Mesendoderm (in vitro differentiated cells): Measurements from ENCODE around the gene CD47.

ENCODE experiments used
- DNase-seq: peaks from one replicate; pipeline ENCODE4 v3.0.0; 2013
- H2AK5ac ChIP-seq: 2 replicates; pipeline ENCODE4 v1.6.1; 2013; ENCODE audit warnings: low read length, inconsistent platforms
- H2BK120ac ChIP-seq: 2 replicates; pipeline ENCODE4 v1.6.1; 2013; ENCODE audit warnings: low read depth, mild to moderate bottlenecking, low read length, moderate library complexity, mixed read lengths
- H2BK15ac ChIP-seq: replicated peaks from 2 replicates; pipeline ENCODE4 v1.6.1; 2013; ENCODE audit warnings: low read depth, mild to moderate bottlenecking, moderate library complexity
- H2BK5ac ChIP-seq: 2 replicates; pipeline ENCODE4 v1.6.1; 2013; ENCODE audit warnings: low read length, inconsistent platforms
- H3K18ac ChIP-seq: 2 replicates; pipeline ENCODE4 v1.6.1; 2013; ENCODE audit warnings: mild to moderate bottlenecking, low read length, mixed read lengths
- H3K23ac ChIP-seq: one replicate; pipeline ENCODE4 v1.6.1; 2013; ENCODE audit warnings: low read length
- H3K27ac ChIP-seq: 2 replicates; pipeline ENCODE4 v1.5.1; 2013; ENCODE audit warnings: low read depth, mild to moderate bottlenecking, inconsistent platforms, low read length, moderate library complexity
- H3K27me3 ChIP-seq: 2 replicates; pipeline ENCODE4 v1.6.1; 2013; ENCODE audit warnings: low read length, control low read depth, mild to moderate bottlenecking, inconsistent platforms; ENCODE audit not compliant: insufficient read depth, poor library complexity
- H3K36me3 ChIP-seq: 2 replicates; pipeline ENCODE4 v1.6.1; 2013; ENCODE audit warnings: low read length, inconsistent platforms; ENCODE audit not compliant: control insufficient read depth, insufficient read depth
- H3K4ac ChIP-seq: one replicate; pipeline ENCODE4 v1.6.1; 2013; ENCODE audit warnings: low read depth, mild to moderate bottlenecking, low read length, moderate library complexity
- H3K4me1 ChIP-seq: 2 replicates; pipeline ENCODE4 v1.6.1; 2013; ENCODE audit warnings: low read depth, low read length, inconsistent platforms; ENCODE audit not compliant: control insufficient read depth
- H3K4me2 ChIP-seq: 2 replicates; pipeline ENCODE4 v1.6.1; 2013; ENCODE audit warnings: low read length
- H3K4me3 ChIP-seq: 2 replicates; pipeline ENCODE4 v1.5.1; 2013; ENCODE audit warnings: mild to moderate bottlenecking, low read length
- H3K56ac ChIP-seq: one replicate; pipeline ENCODE4 v1.6.1; 2013; ENCODE audit warnings: low read length
- H3K79me1 ChIP-seq: 2 replicates; pipeline ENCODE4 v1.6.1; 2013; ENCODE audit warnings: low read length, inconsistent platforms
- H3K79me2 ChIP-seq: 2 replicates; pipeline ENCODE4 v1.6.1; 2013; ENCODE audit warnings: mild to moderate bottlenecking, low read length; ENCODE audit not compliant: control insufficient read depth, insufficient read depth
- H3K9ac ChIP-seq: 2 replicates; pipeline ENCODE4 v1.6.1; 2013; ENCODE audit warnings: low read length, inconsistent platforms
- H4K5ac ChIP-seq: one replicate; pipeline ENCODE4 v1.6.1; 2013; ENCODE audit warnings: low read length
- H4K8ac ChIP-seq: one replicate; pipeline ENCODE4 v1.6.1; 2013; ENCODE audit warnings: low read depth, mild to moderate bottlenecking, control low read depth, low read length, moderate library complexity
- WGBS: extraction: QIAGEN DNeasy Blood & Tissue Kit; methylation state at CpG from one replicate; pipeline ENCODE4 v1.1.7; 2013; ENCODE audit warnings: low lambda C conversion rate, missing lambda C conversion rate; ENCODE audit not compliant: insufficient coverage; ENCODE audit errors: extremely low coverage; 5-methylcytosine and 5-hydroxymethylcytosine counted together

CD47 gene

GRCh38 chr3:108013141-108014055 is 77.4 kb downstream of the CD47 start:
- no peak overlapping the region for H2AK5ac ChIP-seq
- no peak overlapping the region for H3K9ac ChIP-seq
- H3K23ac ChIP-seq, result no peak overlapping the region

GRCh38 chr3:108012304-108012703 is 78.5 kb downstream of the CD47 start:
- Histone ChIP-seq H3K27me3 (no peaks in the 10 kb centered on the region), H3K9ac (no peak overlapping the region), H3K36me3 (no peaks in the 10 kb centered on the region), H4K8ac (no peak overlapping the region), H3K56ac (no peak overlapping the region), H3K79me2 (no peaks in the 10 kb centered on the region), H2BK120ac (no peak overlapping the region), H3K4me3 (no peak overlapping the region), H3K4ac (no peak overlapping the region), H3K79me1 (no peaks in the 10 kb centered on the region), H2BK15ac (no peak overlapping the region), H3K27ac (no peak overlapping the region), H3K18ac (no peak overlapping the region), H3K4me2 (no peak overlapping the region), H4K5ac (no peak overlapping the region), H3K4me1 (peaks cover 2% of the 10 kb centered on the region), H2BK5ac (no peak overlapping the region), H2AK5ac (no peak overlapping the region), H3K23ac (no peak overlapping the region)
- no peak for DNase-seq
- WGBS, result no CpG with 5 or more reads among the region's 8 CpGs

More at GRCh38 chr3:108013141-108014055, 77.4 kb downstream of the CD47 start:
- Histone ChIP-seq H3K27me3 (no peaks in the 10 kb centered on the region), H3K4me1 (peaks cover 2% of the 10 kb centered on the region), H2BK5ac (no peak overlapping the region), H3K79me2 (no peaks in the 10 kb centered on the region), H2BK15ac (no peak overlapping the region), H3K56ac (no peak overlapping the region), H3K79me1 (no peaks in the 10 kb centered on the region), H3K4me3 (no peak overlapping the region), H3K4me2 (no peak overlapping the region), H4K8ac (no peak overlapping the region), H3K27ac (no peak overlapping the region), H2BK120ac (no peak overlapping the region), H3K4ac (no peak overlapping the region), H3K36me3 (no peaks in the 10 kb centered on the region), H3K18ac (no peak overlapping the region), H4K5ac (no peak overlapping the region)
- no peak for DNase-seq
- WGBS, result no CpG with 5 or more reads among the region's 8 CpGs

GRCh38 chr3:108011616-108012015 is 79.2 kb downstream of the CD47 start:
- Histone ChIP-seq H3K18ac (no peak overlapping the region), H3K23ac (no peak overlapping the region), H3K27me3 (no peaks in the 10 kb centered on the region), H2AK5ac (no peak overlapping the region), H3K56ac (no peak overlapping the region), H2BK5ac (no peak overlapping the region), H3K79me1 (no peaks in the 10 kb centered on the region), H3K79me2 (no peaks in the 10 kb centered on the region), H2BK120ac (no peak overlapping the region), H3K27ac (no peak overlapping the region), H4K8ac (no peak overlapping the region), H3K4me2 (no peak overlapping the region), H2BK15ac (no peak overlapping the region), H3K4me1 (peaks cover 2% of the 10 kb centered on the region), H3K4me3 (no peak overlapping the region), H3K4ac (no peak overlapping the region), H4K5ac (no peak overlapping the region), H3K9ac (no peak overlapping the region), H3K36me3 (no peaks in the 10 kb centered on the region)
- WGBS, result no CpG with 5 or more reads among the region's 4 CpGs
- no peak for DNase-seq

- Histone ChIP-seq H2BK120ac (no peak overlapping the region), H3K9ac (no peak overlapping the region), H4K8ac (no peak overlapping the region), H3K18ac (no peak overlapping the region), H4K5ac (no peak overlapping the region), H2BK5ac (no peak overlapping the region), H3K79me1 (no peaks in the 10 kb centered on the region), H3K4ac (no peak overlapping the region), H3K27ac (no peak overlapping the region), H3K4me3 (no peak overlapping the region), H2BK15ac (no peak overlapping the region), H3K56ac (no peak overlapping the region), H3K79me2 (no peaks in the 10 kb centered on the region), H2AK5ac (no peak overlapping the region), H3K4me1 (peaks cover 2% of the 10 kb centered on the region), H3K23ac (no peak overlapping the region), H3K36me3 (no peaks in the 10 kb centered on the region), H3K27me3 (no peaks in the 10 kb centered on the region), H3K4me2 (no peak overlapping the region)
- no CpG with 5 or more reads among the region's 3 CpGs for WGBS
- no peak for DNase-seq
Measured at GRCh38 chr3:108008931-108009639, 81.7 kb downstream of the CD47 start.

DNA sequence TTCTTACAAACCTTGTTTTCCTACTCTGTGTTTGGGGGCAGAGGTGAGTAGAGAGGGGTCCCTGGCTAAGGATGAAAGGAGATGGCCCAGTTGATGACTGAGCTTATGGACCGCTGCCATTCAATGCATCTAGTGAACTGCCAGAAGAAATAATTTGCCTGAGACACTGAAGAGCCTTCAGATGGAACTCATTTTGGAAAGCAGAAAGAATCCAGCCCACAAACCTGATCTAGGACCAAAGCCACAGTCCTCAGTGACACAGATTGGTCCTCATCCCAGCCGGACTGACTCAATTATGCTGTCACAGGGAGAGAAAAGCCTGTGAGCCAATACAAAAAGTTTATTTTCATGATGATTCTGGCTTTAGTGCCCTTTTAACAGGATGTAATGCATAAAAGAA is 82.7 kb downstream of the CD47 start:
- Histone ChIP-seq H3K4me2 (no peak overlapping the region), H3K4ac (no peak overlapping the region), H2BK5ac (no peak overlapping the region), H3K79me1 (no peaks in the 10 kb centered on the region), H3K23ac (no peak overlapping the region), H3K79me2 (no peaks in the 10 kb centered on the region), H2AK5ac (no peak overlapping the region), H3K4me3 (no peak overlapping the region), H4K5ac (no peak overlapping the region), H3K4me1 (peaks cover 2% of the 10 kb centered on the region), H4K8ac (no peak overlapping the region), H3K36me3 (no peaks in the 10 kb centered on the region), H3K18ac (no peak overlapping the region), H3K9ac (no peak overlapping the region), H3K27ac (no peak overlapping the region), H3K27me3 (no peaks in the 10 kb centered on the region), H2BK15ac (no peak overlapping the region), H2BK120ac (no peak overlapping the region), H3K56ac (no peak overlapping the region)
- no CpG with 5 or more reads among the region's 2 CpGs for WGBS
- no peak for DNase-seq
